ENCODE data around the gene ZDHHC11B. TPM values are rescaled to one million over a fixed set of nuclear protein-coding genes. Genes with fewer than 3 reads are reported as not detected.
A peak's percentile ranks its signal among the peaks of the same experiment; 100 is the strongest.
"Not testable (repeated sequence)": the region's sequence is repeated elsewhere in the genome, so short reads cannot be mapped to it uniquely, and the experiment has no call there.

The ZDHHC11B gene
- total RNA-seq, 1 donor from 2014 or later: 0.64 TPM

- peak in 1 of 2 donors; percentile 47 for DNase-seq (ENCODE audit: low spot score in 2 of 2)
- H3K9me3 ChIP-seq, H3K4me1 ChIP-seq, H3K27me3 ChIP-seq, H3K36me3 ChIP-seq, H3K4me3 ChIP-seq, H3K27ac ChIP-seq: not testable (repeated sequence)
- intact Hi-C loops (cut with DNase I): loop anchor here (10.0 kb wide), 1 partner anchor 105 kb away; the partner anchor contains the start of gene ZDHHC11B
Observed at GRCh38 chr5:679166-679895, 105.2 kb downstream of the ZDHHC11B start.

GRCh38 chr5:678521-678920 is 106.0 kb downstream of the ZDHHC11B start:
- intact Hi-C loops (cut with DNase I): loop anchor here (10.0 kb wide), 1 partner anchor 106 kb away; the partner anchor contains the start of gene ZDHHC11B
- not testable (repeated sequence) for H3K4me3 ChIP-seq, H3K27me3 ChIP-seq, H3K9me3 ChIP-seq, H3K27ac ChIP-seq, H3K36me3 ChIP-seq
- H3K4me1 ChIP-seq: peaks cover 5 to 12% of the 10 kb centered on the region in 2 donors
- peak in 1 of 2 donors; percentile 18 for DNase-seq (ENCODE audit: low spot score in 2 of 2)

GRCh38 chr5:677131-678101 is 107.1 kb downstream of the ZDHHC11B start:
- no peak for TF ChIP-seq CTCF (IDR thresholded peaks at IDR 0.05)
- no peaks in the 10 kb centered on the region for H3K27me3 ChIP-seq
- H3K36me3 ChIP-seq: no peaks in the 10 kb centered on the region
- peak in 1 of 2 donors; percentile 50 for DNase-seq (ENCODE audit: low spot score in 2 of 2)
- no peak overlapping the region for H3K27ac ChIP-seq
- no peak overlapping the region for H3K4me3 ChIP-seq
- intact Hi-C loops (cut with DNase I): loop anchor here (10.0 kb wide), 1 partner anchor 107 kb away; the partner anchor contains the start of gene ZDHHC11B
- H3K9me3 ChIP-seq: no peaks in the 10 kb centered on the region
- peaks cover 6 to 23% of the 10 kb centered on the region in 2 donors for H3K4me1 ChIP-seq

GRCh38 chr5:676699-677076 is 107.8 kb downstream of the ZDHHC11B start:
- Histone ChIP-seq H3K27ac (no peak overlapping the region), H3K4me1 (peaks cover 13 to 30% of the 10 kb centered on the region in 2 donors), H3K36me3 (no peaks in the 10 kb centered on the region), H3K9me3 (no peaks in the 10 kb centered on the region), H3K4me3 (no peak overlapping the region), H3K27me3 (no peaks in the 10 kb centered on the region)
- intact Hi-C loops (cut with DNase I): loop anchor here (10.0 kb wide), 1 partner anchor 108 kb away; the partner anchor contains the start of gene ZDHHC11B
- no peak for TF ChIP-seq CTCF (IDR thresholded peaks at IDR 0.05)
- no peak for DNase-seq (ENCODE audit: low spot score in 2 of 2)

- no peaks in the 10 kb centered on the region for H3K36me3 ChIP-seq
- no peaks in the 10 kb centered on the region for H3K27me3 ChIP-seq
- intact Hi-C loops (cut with DNase I): loop anchor here (10.0 kb wide), 1 partner anchor 109 kb away; the partner anchor contains the start of gene ZDHHC11B
- TF ChIP-seq CTCF (IDR thresholded peaks at IDR 0.05): no peak
- DNase-seq (ENCODE audit: low spot score in 2 of 2): peak in 1 of 2 donors; percentile 44
- H3K4me3 ChIP-seq: no peak overlapping the region
- H3K9me3 ChIP-seq: no peaks in the 10 kb centered on the region
- H3K4me1 ChIP-seq: peaks cover 14 to 33% of the 10 kb centered on the region in 2 donors
- H3K27ac ChIP-seq: no peak overlapping the region
Observed at GRCh38 chr5:675871-676698, 108.4 kb downstream of the ZDHHC11B start.

Data from ascending aorta (tissue), 2 donors.